AG09309 (cell line): Measurements from ENCODE around the gene DYNC1I1.

Experiments used
- DNase-seq: peaks from one replicate; pipeline ENCODE4 v3.0.0-alpha.2; 2010; ENCODE audit warnings: low read depth
- H3K4me3 ChIP-seq: 2 replicates; pipeline ENCODE4 v1.5.1; 2011; ENCODE audit warnings: mild to moderate bottlenecking, low read depth, low read length, moderate library complexity; ENCODE audit not compliant: control insufficient read depth
- CTCF ChIP-seq: IDR thresholded peaks from 2 replicates; pipeline ENCODE4 v1.5.1; 2011; ENCODE audit warnings: mild to moderate bottlenecking, low read depth, low read length, inconsistent platforms; ENCODE audit not compliant: insufficient read depth, control insufficient read depth; ENCODE audit errors: missing control alignments

Gene DYNC1I1

GRCh38 chr7:95907337-95907736, 135.0 kb downstream of the DYNC1I1 start:
- no peak for TF ChIP-seq CTCF
- H3K4me3 ChIP-seq, result no peak overlapping the region
- DNase-seq, result no peak

DNA sequence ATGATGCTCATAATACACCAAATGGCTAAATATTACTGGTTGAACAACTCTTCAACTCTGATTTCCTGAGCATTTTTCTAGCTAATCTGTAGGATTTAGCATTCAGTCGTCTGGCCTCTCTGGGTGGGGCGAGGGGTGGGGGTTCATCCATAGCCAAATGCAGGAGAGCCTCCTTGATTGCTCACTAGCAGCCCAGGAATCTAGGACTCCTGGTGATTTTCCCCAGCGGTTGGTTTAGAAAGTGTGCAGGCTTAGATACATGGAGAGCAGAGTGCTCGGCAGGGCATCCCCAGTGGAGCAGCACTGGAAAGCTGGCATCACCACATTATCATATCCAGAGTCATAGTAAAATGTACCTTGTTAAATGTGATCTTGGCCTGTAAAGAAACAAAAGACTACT, 136.1 kb downstream of the DYNC1I1 start:
- H3K4me3 ChIP-seq, result no peak overlapping the region
- TF ChIP-seq CTCF, result no peak
- DNase-seq, result no peak

DNA sequence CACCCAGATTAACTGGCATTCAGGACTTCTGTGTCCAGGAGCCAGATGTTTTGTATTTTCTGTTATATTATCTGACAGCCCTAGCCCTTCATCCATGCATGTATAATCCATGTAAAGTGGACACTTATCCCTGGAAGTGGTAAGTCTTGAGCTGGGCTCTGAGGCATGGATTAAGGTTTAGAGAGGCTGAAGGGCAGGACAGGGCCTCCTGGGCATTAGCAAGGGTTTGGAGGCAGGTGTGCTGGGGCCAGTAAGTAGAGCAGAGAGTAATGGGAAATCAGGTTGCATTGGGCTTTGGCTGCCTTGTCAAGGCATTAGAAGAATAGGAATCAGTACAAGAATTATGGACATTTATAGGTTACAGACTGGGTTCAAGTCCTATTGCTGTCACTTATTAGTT, 138.0 kb downstream of the DYNC1I1 start:
- no peak for TF ChIP-seq CTCF
- no peak for DNase-seq
- H3K4me3 ChIP-seq, result no peak overlapping the region

GRCh38 chr7:95915731-95916130, 143.4 kb downstream of the DYNC1I1 start:
- no peak overlapping the region for H3K4me3 ChIP-seq
- no peak for TF ChIP-seq CTCF
- DNase-seq, result no peak

- DNase-seq, result peak; percentile 20
- TF ChIP-seq CTCF, result peak; percentile 86
- H3K4me3 ChIP-seq, result no peak overlapping the region
Observed at GRCh38 chr7:95916573-95917297, 144.4 kb downstream of the DYNC1I1 start.

DNA sequence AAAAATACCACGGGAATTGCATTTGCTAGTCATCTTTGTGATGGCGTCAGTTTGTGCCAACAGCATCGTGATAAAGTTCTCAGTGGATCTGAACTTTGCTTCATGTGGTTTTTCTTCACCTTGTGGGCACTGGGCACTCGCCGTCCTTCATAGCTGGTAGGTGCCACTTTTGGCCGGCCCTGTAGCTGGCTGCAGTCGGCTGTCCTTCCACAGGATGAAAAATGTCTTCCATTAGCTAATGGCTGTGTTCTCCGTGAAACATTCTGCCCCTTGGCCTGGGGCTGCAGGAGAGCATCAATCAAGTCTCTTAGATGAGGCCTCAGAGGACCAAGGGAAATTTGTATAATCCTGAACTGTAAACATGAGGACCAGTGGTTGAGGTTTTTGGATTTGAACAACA, 145.3 kb downstream of the DYNC1I1 start:
- H3K4me3 ChIP-seq, result no peak overlapping the region
- no peak for TF ChIP-seq CTCF
- DNase-seq, result no peak

- TF ChIP-seq CTCF, result peak; percentile 11
- H3K4me3 ChIP-seq, result no peak overlapping the region
- DNase-seq, result no peak
Observed at GRCh38 chr7:95919556-95919955, 147.2 kb downstream of the DYNC1I1 start.
